HepG2 (cell line): Measurements from ENCODE around the gene ITGA2. TPM values are rescaled to one million over a fixed set of nuclear protein-coding genes. Genes with fewer than 3 reads are reported as not detected.
A peak's percentile ranks its signal among the peaks of the same experiment; 100 is the strongest.

Source experiments
- GLI4 ChIP-seq: sonication (generic); formaldehyde crosslinking; IDR thresholded peaks from 2 replicates; pipeline ENCODE4 v1.5.1; 2020; ENCODE audit warnings: missing genetic modification reagents, mild to moderate bottlenecking, moderate library complexity, borderline replicate concordance
- HMGXB3 ChIP-seq: sonication (generic); formaldehyde crosslinking; IDR thresholded peaks from 2 replicates; pipeline ENCODE4 v1.4.0; 2020; ENCODE audit warnings: missing genetic modification reagents, borderline replicate concordance
- PRMT3 ChIP-seq: sonication (generic); formaldehyde crosslinking; IDR thresholded peaks from 2 replicates; pipeline ENCODE4 v1.8.1; 2022; ENCODE audit warnings: low read depth, mild to moderate bottlenecking, moderate library complexity, missing genetic modification reagents, borderline replicate concordance
- SAFB2 ChIP-seq: sonication (generic); formaldehyde crosslinking; IDR thresholded peaks from 2 replicates; pipeline ENCODE4 v1.5.1; 2020; ENCODE audit warnings: missing genetic modification reagents, low read depth, mild to moderate bottlenecking, borderline replicate concordance
- SALL1 ChIP-seq: sonication (generic); formaldehyde crosslinking; IDR thresholded peaks from 2 replicates; pipeline ENCODE4 v1.8.0; 2022; ENCODE audit warnings: mild to moderate bottlenecking, missing genetic modification reagents
- ZNF383 ChIP-seq: sonication (generic); formaldehyde crosslinking; IDR thresholded peaks from 2 replicates; pipeline ENCODE4 v1.4.0; 2020; ENCODE audit warnings: missing genetic modification reagents, mild to moderate bottlenecking, borderline replicate concordance
- ZNF607 ChIP-seq: sonication (generic); formaldehyde crosslinking; IDR thresholded peaks from 2 replicates; pipeline ENCODE4 v1.5.1; 2020; ENCODE audit warnings: missing genetic modification reagents, mild to moderate bottlenecking, borderline replicate concordance
- ZNF720 ChIP-seq: sonication (generic); formaldehyde crosslinking; IDR thresholded peaks from 2 replicates; pipeline ENCODE4 v1.4.0; 2020; ENCODE audit warnings: missing genetic modification reagents
- ZNF792 ChIP-seq: IDR thresholded peaks from 2 replicates; pipeline ENCODE4 v1.6.1; 2016
- polyA plus RNA-seq, 8 experiments: library from polyadenylated mRNA; depleted of rRNA in 3 of 8; stranded (reverse) in 7 of 8; unstranded in 1 of 8; fragments of >200 nt; fragmentation: Illumina TruSeq in 4 of 8; extraction: Trizol in 4 of 8; gene quantifications; 2 replicates each; pipeline versions ENCODE4 v1.2.1 to v1.2.3, GENCODE V29; 2011 to 2016; ENCODE audit warnings: low read depth in 4 of 8, missing spikeins in 1 of 8, mixed read lengths in 1 of 8; ENCODE audit not compliant: insufficient read depth in 1 of 8
- total RNA-seq, 5 experiments: library from RNA; depleted of rRNA; stranded (reverse); fragments of >200 nt; fragmentation: Illumina TruSeq; extraction: Trizol; gene quantifications; 2 replicates each; pipeline ENCODE4 v1.2.3, GENCODE V29; 2016; ENCODE audit warnings: low read depth in 1 of 5
- TF ChIP-seq, protein P1 (sequence below): sonication (generic); formaldehyde crosslinking; IDR thresholded peaks from one replicate; pipeline ENCODE4 v1.5.1; 2020; ENCODE audit warnings: mild to moderate bottlenecking, missing genetic modification reagents; ENCODE audit errors: not compliant biosample characterization
- TF ChIP-seq, protein P2 (sequence below): sonication (generic); formaldehyde crosslinking; IDR thresholded peaks from 2 replicates; pipeline ENCODE4 v1.4.0; 2020; ENCODE audit warnings: missing genetic modification reagents

Gene ITGA2
- total and polyA plus RNA-seq, 2 of the 13 experiments (the other 11 are each of a cell fraction or from before 2014, with no cell fraction given), result 15.8 to 58.3 TPM

GRCh38 chr5:53109443-53110127 is 120.4 kb downstream of the ITGA2 start, which contains the start of gene MOCS2 (continued):
- TF ChIP-seq, protein P1, sequence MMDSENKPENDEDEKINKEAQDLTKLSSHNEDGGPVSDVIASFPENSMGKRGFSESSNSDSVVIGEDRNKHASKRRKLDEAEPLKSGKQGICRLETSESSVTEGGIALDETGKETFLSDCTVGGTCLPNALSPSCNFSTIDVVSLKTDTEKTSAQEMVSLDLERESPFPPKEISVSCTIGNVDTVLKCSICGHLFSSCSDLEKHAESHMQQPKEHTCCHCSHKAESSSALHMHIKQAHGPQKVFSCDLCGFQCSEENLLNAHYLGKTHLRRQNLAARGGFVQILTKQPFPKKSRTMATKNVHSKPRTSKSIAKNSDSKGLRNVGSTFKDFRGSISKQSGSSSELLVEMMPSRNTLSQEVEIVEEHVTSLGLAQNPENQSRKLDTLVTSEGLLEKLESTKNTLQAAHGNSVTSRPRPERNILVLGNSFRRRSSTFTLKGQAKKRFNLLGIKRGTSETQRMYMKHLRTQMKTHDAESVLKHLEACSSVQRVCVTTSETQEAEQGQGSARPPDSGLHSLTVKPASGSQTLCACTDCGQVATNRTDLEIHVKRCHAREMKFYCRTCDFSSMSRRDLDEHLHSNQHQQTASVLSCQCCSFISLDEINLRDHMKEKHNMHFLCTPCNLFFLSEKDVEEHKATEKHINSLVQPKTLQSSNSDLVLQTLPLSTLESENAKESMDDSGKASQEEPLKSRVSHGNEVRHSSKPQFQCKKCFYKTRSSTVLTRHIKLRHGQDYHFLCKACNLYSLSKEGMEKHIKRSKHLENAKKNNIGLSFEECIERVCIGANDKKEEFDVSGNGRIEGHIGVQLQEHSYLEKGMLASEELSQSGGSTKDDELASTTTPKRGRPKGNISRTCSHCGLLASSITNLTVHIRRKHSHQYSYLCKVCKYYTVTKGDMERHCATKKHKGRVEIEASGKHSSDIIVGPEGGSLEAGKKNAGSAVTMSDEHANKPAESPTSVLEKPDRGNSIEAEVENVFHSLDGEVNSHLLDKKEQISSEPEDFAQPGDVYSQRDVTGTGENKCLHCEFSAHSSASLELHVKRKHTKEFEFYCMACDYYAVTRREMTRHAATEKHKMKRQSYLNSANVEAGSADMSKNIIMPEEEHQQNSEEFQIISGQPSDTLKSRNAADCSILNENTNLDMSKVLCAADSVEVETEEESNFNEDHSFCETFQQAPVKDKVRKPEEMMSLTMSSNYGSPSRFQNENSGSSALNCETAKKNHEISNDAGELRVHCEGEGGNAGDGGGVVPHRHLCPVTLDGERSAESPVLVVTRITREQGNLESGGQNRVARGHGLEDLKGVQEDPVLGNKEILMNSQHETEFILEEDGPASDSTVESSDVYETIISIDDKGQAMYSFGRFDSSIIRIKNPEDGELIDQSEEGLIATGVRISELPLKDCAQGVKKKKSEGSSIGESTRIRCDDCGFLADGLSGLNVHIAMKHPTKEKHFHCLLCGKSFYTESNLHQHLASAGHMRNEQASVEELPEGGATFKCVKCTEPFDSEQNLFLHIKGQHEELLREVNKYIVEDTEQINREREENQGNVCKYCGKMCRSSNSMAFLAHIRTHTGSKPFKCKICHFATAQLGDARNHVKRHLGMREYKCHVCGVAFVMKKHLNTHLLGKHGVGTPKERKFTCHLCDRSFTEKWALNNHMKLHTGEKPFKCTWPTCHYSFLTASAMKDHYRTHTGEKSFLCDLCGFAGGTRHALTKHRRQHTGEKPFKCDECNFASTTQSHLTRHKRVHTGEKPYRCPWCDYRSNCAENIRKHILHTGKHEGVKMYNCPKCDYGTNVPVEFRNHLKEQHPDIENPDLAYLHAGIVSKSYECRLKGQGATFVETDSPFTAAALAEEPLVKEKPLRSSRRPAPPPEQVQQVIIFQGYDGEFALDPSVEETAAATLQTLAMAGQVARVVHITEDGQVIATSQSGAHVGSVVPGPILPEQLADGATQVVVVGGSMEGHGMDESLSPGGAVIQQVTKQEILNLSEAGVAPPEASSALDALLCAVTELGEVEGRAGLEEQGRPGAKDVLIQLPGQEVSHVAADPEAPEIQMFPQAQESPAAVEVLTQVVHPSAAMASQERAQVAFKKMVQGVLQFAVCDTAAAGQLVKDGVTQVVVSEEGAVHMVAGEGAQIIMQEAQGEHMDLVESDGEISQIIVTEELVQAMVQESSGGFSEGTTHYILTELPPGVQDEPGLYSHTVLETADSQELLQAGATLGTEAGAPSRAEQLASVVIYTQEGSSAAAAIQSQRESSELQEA, result no peak
- TF ChIP-seq GLI4 (CRISPR knock-in tag), result no peak
- no peak; the same call in 1 of the 2 replicates for TF ChIP-seq PRMT3 (CRISPR knock-in tag)
- TF ChIP-seq ZNF720, result 0 out of 2 replicates have a peak, but pooled peaks have one; percentile 22
- TF ChIP-seq ZNF383 (CRISPR knock-in tag), result no peak
- 0 out of 2 replicates have a peak, but pooled peaks have one; percentile 67 for TF ChIP-seq HMGXB3
- TF ChIP-seq SALL1 (CRISPR knock-in tag), result peak; percentile 82
- 0 out of 2 replicates have a peak, but pooled peaks have one; percentile 29 for TF ChIP-seq SAFB2 (CRISPR knock-in tag)
- peak; percentile 47 for TF ChIP-seq ZNF792 (CRISPR knock-in tag)
- TF ChIP-seq, protein P2, sequence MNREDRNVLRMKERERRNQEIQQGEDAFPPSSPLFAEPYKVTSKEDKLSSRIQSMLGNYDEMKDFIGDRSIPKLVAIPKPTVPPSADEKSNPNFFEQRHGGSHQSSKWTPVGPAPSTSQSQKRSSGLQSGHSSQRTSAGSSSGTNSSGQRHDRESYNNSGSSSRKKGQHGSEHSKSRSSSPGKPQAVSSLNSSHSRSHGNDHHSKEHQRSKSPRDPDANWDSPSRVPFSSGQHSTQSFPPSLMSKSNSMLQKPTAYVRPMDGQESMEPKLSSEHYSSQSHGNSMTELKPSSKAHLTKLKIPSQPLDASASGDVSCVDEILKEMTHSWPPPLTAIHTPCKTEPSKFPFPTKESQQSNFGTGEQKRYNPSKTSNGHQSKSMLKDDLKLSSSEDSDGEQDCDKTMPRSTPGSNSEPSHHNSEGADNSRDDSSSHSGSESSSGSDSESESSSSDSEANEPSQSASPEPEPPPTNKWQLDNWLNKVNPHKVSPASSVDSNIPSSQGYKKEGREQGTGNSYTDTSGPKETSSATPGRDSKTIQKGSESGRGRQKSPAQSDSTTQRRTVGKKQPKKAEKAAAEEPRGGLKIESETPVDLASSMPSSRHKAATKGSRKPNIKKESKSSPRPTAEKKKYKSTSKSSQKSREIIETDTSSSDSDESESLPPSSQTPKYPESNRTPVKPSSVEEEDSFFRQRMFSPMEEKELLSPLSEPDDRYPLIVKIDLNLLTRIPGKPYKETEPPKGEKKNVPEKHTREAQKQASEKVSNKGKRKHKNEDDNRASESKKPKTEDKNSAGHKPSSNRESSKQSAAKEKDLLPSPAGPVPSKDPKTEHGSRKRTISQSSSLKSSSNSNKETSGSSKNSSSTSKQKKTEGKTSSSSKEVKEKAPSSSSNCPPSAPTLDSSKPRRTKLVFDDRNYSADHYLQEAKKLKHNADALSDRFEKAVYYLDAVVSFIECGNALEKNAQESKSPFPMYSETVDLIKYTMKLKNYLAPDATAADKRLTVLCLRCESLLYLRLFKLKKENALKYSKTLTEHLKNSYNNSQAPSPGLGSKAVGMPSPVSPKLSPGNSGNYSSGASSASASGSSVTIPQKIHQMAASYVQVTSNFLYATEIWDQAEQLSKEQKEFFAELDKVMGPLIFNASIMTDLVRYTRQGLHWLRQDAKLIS, result peak; percentile 72; the same call in 1 of the 2 replicates
- TF ChIP-seq ZNF607 (CRISPR knock-in tag), result peak; percentile 85
